Measurements from ENCODE around the gene IGSF3.

IGSF3 gene

DNA sequence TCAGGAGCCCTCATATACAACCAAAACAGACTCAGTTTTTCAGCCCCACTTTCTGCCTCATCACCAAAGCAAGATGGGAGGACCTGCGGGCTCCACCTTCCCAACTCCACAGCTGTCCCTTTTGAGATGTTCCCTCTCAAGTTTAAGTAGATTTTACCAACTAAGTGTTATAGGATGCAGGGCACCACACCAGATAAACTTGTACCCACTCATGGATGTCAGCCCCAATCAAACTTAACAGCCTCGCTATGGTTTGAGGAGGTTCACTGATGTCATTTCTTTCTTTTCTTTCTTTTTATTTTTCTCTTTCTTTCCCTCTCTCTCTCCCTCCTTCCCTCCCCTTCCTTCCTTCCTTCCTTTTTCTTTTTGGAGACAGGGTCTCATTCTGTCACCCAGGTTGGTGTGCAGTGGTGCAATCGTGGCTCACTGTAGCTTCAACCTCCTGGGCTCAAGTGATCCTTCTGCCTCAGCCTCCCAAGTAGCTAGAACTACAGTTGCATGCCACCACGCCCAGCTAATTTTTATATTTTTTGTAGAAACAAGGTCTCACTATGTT lies 110.1 kb downstream of the IGSF3 start:
- DNase-seq (ENCODE audit: extremely low read depth, low read depth): no peak
- TF ChIP-seq, protein P1, sequence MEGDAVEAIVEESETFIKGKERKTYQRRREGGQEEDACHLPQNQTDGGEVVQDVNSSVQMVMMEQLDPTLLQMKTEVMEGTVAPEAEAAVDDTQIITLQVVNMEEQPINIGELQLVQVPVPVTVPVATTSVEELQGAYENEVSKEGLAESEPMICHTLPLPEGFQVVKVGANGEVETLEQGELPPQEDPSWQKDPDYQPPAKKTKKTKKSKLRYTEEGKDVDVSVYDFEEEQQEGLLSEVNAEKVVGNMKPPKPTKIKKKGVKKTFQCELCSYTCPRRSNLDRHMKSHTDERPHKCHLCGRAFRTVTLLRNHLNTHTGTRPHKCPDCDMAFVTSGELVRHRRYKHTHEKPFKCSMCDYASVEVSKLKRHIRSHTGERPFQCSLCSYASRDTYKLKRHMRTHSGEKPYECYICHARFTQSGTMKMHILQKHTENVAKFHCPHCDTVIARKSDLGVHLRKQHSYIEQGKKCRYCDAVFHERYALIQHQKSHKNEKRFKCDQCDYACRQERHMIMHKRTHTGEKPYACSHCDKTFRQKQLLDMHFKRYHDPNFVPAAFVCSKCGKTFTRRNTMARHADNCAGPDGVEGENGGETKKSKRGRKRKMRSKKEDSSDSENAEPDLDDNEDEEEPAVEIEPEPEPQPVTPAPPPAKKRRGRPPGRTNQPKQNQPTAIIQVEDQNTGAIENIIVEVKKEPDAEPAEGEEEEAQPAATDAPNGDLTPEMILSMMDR (IDR thresholded peaks at IDR 0.05; ENCODE audit: low read depth, low read length, missing control alignments): no peak
- no peak overlapping the region for H3K4me3 ChIP-seq (replicated peaks; ENCODE audit: low read depth, low read length)

DNA sequence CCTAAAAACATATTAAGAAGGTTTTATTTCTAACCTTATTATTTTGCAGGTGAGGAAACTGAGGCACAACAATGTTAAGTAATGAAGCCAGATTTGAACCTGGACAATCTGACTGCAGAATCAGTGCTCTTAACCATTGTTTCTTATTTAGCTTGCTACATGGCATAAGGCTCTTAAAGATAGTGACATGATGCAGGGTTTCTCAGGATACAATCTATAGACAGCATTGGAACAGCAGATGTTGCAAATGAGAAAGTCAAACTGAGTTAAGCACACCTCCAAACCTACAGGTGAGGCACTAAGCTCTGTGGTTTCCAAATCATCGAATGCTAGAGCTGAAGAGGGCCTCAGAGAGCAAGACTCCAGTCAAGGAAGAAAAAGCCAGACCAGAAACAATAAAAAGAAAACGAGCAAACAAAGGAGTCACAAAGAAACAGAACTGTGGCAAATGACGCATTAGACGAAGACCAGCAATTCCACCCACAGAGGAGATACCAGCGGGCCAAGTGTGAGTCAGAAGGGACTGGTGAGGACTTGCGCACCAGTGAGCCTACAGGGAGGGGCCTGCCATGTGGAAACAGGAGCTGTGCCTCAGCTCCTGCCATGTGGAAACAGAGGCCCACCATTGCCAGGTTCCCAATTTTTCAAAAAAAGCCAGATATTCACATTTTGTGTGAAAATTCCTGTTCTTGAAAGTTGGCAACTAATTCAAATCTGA lies 111.1 kb downstream of the IGSF3 start:
- DNase-seq (ENCODE audit: extremely low read depth, low read depth): no peak
- no peak overlapping the region for H3K4me3 ChIP-seq (replicated peaks; ENCODE audit: low read depth, low read length)

DNA sequence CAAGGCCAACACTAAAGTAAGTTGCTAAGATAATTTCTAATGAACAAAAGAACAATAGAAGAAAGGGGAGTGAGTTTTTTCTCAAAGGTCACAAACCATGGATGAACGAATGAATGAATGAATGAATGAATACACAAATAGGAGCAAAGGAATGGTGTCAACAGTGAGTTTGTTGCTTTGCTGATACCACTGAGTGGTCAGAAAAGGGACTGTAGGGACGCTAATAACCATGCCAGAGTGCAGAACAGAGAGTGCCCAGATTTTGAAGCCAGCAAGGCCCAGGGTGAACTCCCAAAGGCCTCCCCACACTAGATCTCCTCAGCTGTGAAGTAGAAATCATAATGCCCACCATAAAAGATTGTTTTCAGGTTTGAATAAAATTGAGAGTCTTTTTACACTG lies 112.6 kb downstream of the IGSF3 start:
- H3K4me3 ChIP-seq (replicated peaks; ENCODE audit: low read depth, low read length): no peak overlapping the region
- no peak for DNase-seq (ENCODE audit: extremely low read depth, low read depth)
- TF ChIP-seq, protein P1 (IDR thresholded peaks at IDR 0.05; ENCODE audit: low read depth, low read length, missing control alignments): no peak

More for the DNA sequence above, 111.1 kb downstream of the IGSF3 start:
- TF ChIP-seq, protein P1 (IDR thresholded peaks at IDR 0.05; ENCODE audit: low read depth, low read length, missing control alignments): no peak

DNA sequence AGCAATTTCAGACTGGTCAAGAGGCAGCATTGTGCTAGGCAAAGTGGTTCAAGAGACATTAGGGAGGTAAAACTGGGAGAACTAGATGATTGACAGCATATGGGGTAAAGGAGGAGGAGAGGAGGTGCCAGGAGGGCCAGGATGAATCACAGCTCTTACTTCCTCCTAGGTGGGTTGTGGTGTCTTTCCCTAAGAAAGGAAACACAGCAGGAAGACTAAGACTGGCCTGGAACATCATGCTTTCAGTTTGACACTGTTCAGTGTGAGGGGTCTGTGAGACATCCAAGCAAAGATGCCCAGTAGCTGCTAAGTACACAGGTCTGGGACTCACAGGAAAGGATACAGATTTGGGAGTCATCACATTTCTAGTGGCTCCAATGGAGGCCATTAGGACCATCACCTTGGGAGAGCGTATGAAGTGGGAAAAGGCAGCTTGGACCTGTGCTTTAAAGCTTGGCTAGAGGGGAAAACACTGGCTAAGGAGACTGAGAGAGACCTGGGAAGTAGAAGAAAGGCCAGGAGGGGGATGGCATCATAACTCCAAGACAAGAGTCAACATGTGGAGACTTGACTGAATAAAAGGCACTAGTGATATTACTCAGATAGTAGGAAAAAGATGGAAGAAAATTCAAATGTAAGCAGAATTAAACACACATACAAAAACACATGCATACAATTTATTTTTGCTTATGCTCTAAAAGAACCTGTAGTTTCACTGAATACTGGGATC lies 114.0 kb downstream of the IGSF3 start:
- DNase-seq (ENCODE audit: extremely low read depth, low read depth): no peak
- no peak overlapping the region for H3K4me3 ChIP-seq (replicated peaks; ENCODE audit: low read depth, low read length)
- TF ChIP-seq, protein P1 (IDR thresholded peaks at IDR 0.05; ENCODE audit: low read depth, low read length, missing control alignments): no peak

DNA sequence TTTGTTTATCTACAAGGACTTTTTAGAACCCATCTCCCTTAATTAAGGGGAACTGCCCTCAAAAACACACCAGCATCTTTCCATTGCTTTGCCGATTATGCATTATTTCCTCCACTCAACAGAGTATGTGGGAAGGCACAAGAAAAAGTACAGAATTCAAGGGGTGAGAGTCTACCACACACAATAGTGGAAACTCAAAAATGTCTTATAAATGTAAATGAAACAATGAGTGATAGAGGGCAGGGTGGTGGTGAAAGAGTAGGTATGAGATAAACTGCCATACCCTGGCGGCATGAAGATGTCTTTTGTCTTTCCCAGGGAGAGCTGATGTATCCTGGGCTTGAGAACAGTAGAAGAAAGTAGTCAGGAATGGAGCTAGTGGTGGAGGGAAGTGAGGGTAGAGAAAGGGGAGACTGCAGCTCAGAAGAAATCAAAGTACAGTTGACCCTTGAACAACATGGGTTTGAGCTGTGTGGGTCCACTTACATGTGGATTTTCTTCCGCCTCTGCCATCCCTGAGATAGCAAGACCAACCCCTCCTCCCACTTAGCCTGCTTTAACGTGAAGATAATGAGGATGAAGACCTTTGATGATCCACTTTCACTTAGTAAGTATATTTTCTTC lies 121.1 kb downstream of the IGSF3 start:
- TF ChIP-seq, protein P1 (IDR thresholded peaks at IDR 0.05; ENCODE audit: low read depth, low read length, missing control alignments): no peak
- no peak overlapping the region for H3K4me3 ChIP-seq (replicated peaks; ENCODE audit: low read depth, low read length)
- DNase-seq (ENCODE audit: extremely low read depth, low read depth): no peak

DNA sequence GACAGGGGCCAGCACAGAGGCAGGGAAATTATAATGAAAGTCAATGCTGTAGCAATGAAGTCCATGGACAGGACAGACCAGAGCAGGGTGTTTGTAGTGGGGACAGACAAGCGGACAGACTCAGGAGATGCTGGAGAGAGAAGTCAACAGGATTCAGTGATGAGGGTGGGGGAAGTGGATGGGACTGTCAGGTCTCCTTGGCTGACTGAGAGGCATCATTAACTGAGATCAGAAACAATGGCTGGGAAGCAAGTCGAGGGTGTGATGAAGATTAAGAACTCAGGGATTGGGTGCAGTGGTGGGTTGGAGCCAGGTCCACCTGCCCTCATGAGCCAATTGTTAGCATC lies 122.2 kb downstream of the IGSF3 start:
- DNase-seq (ENCODE audit: extremely low read depth, low read depth): no peak
- no peak overlapping the region for H3K4me3 ChIP-seq (replicated peaks; ENCODE audit: low read depth, low read length)
- TF ChIP-seq, protein P1 (IDR thresholded peaks at IDR 0.05; ENCODE audit: low read depth, low read length, missing control alignments): no peak
